GM19455 (cell line): ENCODE measurements around the gene NR5A2.
A peak's percentile ranks its signal among the peaks of the same experiment; 100 is the strongest.

ENCODE experiments used
- ATAC-seq: cut with Tn5 transposase; IDR thresholded peaks from one replicate; pipeline ENCODE4 v1.9.1; 2021; ENCODE audit not compliant: unreplicated experiment

The NR5A2 gene

DNA sequence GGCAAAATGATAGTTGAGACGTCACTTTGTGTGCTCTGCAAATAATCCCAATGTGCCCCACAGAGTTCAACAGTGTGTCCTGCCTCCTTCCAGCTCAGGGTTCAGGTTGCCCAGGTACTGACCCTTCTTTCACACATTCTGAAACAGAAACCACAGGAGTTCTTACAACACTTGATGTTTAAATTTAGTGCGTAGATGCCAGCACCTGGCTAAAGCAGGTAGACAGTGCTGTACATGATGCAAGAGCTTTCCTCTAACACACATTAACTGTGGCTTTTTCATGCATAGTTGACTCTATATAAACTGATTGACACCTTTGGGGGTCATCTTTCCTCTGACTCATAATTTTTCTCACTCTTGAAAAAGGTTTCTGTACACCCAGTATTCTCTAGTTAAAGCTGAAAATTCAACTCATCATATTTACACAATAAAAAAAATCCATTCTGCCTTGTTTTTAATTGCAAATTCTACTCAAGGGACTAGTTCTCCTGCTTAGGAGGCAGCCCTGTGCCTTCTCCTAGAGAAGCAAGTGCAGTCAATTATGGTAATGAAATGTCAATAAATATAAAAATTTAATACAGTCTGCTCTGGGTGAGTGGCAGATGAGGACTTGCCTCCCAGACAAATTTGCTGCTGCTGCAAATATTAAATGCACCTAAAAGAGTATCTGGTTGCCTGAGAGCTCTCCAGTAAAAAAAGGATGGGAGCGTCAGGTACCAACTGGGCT, 91.4 kb downstream of the NR5A2 start:
- no peak for ATAC-seq

DNA sequence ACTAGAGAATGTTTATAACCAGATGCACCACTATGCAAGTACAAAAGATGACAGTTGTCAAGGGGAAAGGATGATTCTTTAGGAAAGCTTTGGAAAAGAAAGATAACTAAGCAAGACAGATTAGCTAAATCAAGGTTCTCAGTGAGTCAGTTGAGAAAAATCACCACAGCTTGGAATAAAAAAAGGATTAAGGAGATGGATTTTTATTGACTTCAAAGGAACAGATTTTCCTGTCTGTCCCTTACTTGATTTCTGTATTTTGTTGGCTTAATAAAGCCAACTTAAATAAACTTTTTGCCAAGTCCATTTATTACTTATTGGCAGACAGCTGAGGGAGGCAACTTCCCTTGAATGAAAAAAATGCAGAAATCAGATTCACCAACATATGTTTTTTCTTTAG, 93.9 kb downstream of the NR5A2 start:
- ATAC-seq, result no peak

DNA sequence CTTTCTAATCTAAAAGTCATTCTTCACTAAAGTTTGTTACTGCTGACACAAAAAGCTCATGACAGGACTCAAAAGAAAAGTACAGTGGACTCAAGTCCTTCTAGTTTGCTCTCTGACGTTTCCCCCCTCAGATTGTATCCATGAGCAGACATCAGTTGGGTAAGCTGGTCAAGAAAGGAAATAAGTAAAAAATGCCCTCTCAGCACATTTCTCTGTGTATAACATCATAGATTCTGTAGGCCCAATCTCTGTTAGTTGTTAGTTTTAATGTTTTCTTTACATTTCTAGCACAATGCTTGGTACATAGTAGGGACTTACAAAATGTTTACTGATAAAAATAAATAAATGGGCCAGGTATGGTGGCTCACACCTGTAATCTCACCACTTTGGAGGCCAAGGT, 96.8 kb downstream of the NR5A2 start:
- no peak for ATAC-seq

- ATAC-seq, result no peak
Measured at GRCh38 chr1:200128081-200128480, 100.6 kb downstream of the NR5A2 start.

- no peak for ATAC-seq
Measured at GRCh38 chr1:200128944-200129879, 101.7 kb downstream of the NR5A2 start.

GRCh38 chr1:200130552-200130951, 103.0 kb downstream of the NR5A2 start:
- ATAC-seq, result no peak

DNA sequence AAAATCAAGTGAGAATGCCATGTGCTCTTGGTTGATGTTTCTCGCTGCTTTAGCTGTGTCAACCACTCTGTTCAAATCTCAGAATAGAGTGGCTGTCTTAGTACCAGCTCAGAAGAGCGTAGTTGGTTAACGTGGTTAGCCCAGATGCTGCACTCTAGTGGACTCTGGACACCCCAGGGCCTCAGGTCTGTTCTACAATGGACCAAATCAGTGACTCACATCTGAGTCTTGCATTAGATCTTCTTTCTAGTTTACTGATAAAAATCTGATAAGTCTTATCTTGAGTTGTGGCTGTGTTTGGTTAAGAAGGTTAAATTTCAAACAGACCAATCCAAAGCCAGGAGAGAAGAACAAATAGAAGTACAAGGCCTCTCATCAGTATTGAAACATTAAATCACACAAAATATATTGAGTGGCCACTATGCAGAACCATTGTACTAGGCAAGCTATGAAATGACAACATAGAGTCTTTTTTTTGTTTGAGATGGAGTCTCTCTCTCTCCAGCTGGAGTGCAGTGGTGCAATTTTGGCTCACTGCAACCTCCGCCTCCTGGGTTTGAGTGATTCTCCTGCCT, 104.1 kb downstream of the NR5A2 start:
- no peak for ATAC-seq

- ATAC-seq, result no peak
Measured at GRCh38 chr1:200133123-200133522, 105.6 kb downstream of the NR5A2 start.

- no peak for ATAC-seq
Measured at GRCh38 chr1:200134116-200134515, 106.6 kb downstream of the NR5A2 start.

- ATAC-seq, result no peak
Measured at GRCh38 chr1:200136384-200136783, 108.9 kb downstream of the NR5A2 start.

GRCh38 chr1:200139661-200140250, 112.2 kb downstream of the NR5A2 start:
- ATAC-seq, result peak; percentile 86

- ATAC-seq, result no peak
Measured at GRCh38 chr1:200143347-200143746, 115.8 kb downstream of the NR5A2 start.

GRCh38 chr1:200146100-200146499, 118.6 kb downstream of the NR5A2 start:
- ATAC-seq, result no peak

DNA sequence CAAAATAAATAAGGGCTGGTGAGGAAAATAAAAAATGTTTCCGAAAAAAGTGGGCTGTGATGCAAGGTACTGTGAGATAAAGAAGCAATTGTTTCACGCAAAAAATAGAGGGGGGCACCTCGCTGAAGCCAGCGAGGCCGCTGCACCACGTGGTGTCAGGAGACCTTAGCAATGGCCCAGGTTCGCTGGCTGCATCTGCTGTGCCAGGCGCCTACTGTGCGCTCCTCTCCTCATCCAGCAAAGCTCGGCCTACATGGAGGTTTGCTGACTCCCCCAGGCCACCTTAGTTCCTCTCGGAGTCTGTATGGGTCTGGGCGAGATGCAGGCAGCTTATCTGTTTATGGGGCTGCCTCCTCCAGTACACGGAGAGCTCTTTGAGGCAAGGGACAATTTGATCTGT, 119.6 kb downstream of the NR5A2 start:
- no peak for ATAC-seq

GRCh38 chr1:200147742-200148141, 120.2 kb downstream of the NR5A2 start:
- ATAC-seq, result no peak

- no peak for ATAC-seq
Measured at GRCh38 chr1:200150006-200150405, 122.5 kb downstream of the NR5A2 start.

GRCh38 chr1:200150721-200151120, 123.2 kb downstream of the NR5A2 start:
- peak; percentile 40 for ATAC-seq

DNA sequence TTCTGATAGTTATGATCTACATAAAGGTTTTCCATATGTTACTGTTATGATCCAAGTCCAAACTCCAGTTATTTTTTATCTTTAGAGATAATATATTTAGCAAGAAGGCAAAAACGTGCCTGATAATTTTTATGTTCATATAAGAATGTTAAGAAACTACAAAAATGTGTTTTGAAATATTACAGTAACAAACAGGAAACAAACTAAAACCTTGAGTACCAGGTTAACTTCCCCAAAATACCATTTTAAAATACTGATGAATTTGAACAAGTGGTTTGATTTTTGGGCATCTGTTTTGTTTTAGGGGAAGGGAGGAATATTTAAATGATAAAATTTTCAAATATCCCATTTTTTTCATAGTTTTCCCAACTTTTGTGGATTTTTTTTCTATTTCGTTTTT, 124.8 kb downstream of the NR5A2 start:
- ATAC-seq, result no peak

GRCh38 chr1:200153277-200154055, 126.0 kb downstream of the NR5A2 start:
- peak; percentile 38 for ATAC-seq

DNA sequence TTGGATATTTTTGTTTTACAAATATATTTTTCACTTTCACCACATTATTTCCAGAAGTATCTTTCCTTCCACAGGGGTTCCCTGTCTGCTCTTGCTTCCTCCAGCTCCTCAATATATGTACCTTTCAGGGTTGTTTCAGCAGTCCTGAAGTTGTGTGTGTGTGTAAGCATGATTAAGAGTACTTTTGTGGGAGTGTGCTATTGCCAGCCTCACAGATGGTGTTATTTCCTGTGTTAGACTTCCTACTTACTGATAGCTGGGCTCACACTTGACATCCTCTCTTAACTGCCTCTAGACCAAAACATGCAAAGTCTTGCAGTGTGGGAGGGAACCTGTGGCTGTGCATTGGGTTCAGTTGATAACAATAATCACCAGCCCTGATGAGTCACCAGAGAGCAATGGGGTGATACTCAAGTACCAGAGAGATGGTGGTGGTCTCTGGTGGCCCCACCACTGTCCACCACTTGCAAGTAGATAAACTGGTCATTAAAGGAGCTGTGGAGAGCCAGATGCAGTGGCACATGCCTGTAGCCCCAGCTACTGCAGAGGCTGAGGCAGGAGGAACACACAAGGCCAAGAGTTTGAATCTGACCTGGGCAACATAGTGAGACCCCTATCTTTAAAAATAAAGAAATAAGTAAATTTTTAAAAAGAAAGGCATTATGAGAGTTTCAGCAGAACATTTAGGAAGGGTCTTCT, 126.7 kb downstream of the NR5A2 start:
- peak; percentile 89 for ATAC-seq
